ENCODE data around the gene KRT72.

DNA sequence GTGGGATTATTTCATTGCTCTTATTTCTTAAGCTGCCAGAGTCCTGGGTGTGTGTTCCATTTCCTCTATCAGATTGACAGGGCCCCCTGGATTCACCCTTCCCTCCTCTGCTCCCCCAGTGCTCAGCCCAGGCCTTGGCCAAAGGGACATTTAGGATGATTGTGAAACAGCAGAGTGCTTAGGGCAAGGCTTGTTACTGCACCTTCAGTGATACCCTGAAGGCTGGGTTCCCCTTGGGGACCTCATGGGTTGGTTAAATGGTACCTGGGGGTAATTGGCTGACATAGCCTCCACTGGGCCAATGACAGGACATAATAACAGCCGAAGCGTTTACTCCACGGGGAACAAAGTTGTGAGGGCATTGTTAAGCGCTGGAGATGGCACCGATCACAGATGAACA is 1.3 kb upstream of the KRT72 start:
- TF ChIP-seq, protein P1, sequence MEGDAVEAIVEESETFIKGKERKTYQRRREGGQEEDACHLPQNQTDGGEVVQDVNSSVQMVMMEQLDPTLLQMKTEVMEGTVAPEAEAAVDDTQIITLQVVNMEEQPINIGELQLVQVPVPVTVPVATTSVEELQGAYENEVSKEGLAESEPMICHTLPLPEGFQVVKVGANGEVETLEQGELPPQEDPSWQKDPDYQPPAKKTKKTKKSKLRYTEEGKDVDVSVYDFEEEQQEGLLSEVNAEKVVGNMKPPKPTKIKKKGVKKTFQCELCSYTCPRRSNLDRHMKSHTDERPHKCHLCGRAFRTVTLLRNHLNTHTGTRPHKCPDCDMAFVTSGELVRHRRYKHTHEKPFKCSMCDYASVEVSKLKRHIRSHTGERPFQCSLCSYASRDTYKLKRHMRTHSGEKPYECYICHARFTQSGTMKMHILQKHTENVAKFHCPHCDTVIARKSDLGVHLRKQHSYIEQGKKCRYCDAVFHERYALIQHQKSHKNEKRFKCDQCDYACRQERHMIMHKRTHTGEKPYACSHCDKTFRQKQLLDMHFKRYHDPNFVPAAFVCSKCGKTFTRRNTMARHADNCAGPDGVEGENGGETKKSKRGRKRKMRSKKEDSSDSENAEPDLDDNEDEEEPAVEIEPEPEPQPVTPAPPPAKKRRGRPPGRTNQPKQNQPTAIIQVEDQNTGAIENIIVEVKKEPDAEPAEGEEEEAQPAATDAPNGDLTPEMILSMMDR (IDR thresholded peaks at IDR 0.05; ENCODE audit: poor library complexity), result no peak
- no peak for TF ChIP-seq EZH2 (IDR thresholded peaks at IDR 0.05; ENCODE audit: borderline replicate concordance)
- no peak for TF ChIP-seq EZH2phosphoT487 (IDR thresholded peaks at IDR 0.05; ENCODE audit: low read depth, severe bottlenecking, unreplicated experiment)

All from hepatocyte (in vitro differentiated cells).